GM23338 (cell line): ENCODE data around the gene NET1. TPM values are rescaled to one million over a fixed set of nuclear protein-coding genes. Genes with fewer than 3 reads are reported as not detected.

Experiments
- ATAC-seq: fragments of 200-7000 bp; cut with Tn5 transposase; 3 replicates; pipeline ENCODE4 v1.9.1; 2020
- DNase-seq: peaks from one replicate; pipeline ENCODE4 v3.0.0-alpha.2; 2015; ENCODE audit warnings: low spot score
- H2AFZ ChIP-seq: fragments of 200-600 bp; sonication (generic); 2 replicates; pipeline ENCODE4 v1.8.0; 2016; ENCODE audit warnings: antibody characterized with exemption, mild to moderate bottlenecking, moderate library complexity
- H3F3A ChIP-seq: fragments of 200-600 bp; sonication (generic); replicated peaks from 2 replicates; pipeline ENCODE4 v1.8.0; 2017; ENCODE audit warnings: antibody characterized with exemption, mixed run types, low read depth
- H3K27ac ChIP-seq: fragments of 200-600 bp; sonication (generic); 2 replicates; pipeline ENCODE4 v1.6.1; 2016; ENCODE audit warnings: low read depth
- H3K27me3 ChIP-seq: fragments of 200-600 bp; sonication (generic); 2 replicates; pipeline ENCODE4 v1.8.0; 2016; ENCODE audit warnings: mild to moderate bottlenecking, mixed run types, moderate library complexity; ENCODE audit not compliant: insufficient read depth
- H3K36me3 ChIP-seq: fragments of 200-600 bp; sonication (generic); 2 replicates; pipeline ENCODE4 v1.8.0; 2016; ENCODE audit warnings: mild to moderate bottlenecking; ENCODE audit not compliant: insufficient read depth
- H3K4me1 ChIP-seq: fragments of 200-600 bp; sonication (generic); 2 replicates; pipeline ENCODE4 v1.8.0; 2016; ENCODE audit warnings: mild to moderate bottlenecking, moderate library complexity; ENCODE audit not compliant: insufficient read depth
- H3K4me2 ChIP-seq: fragments of 200-600 bp; sonication (generic); 2 replicates; pipeline ENCODE4 v1.7.1; 2017; ENCODE audit warnings: mixed run types
- H3K4me3 ChIP-seq: fragments of 200-600 bp; sonication (generic); 2 replicates; pipeline ENCODE4 v1.6.1; 2016; ENCODE audit warnings: mixed run types
- H3K79me2 ChIP-seq: fragments of 200-600 bp; sonication (generic); replicated peaks from 2 replicates; pipeline ENCODE4 v1.8.0; 2017; ENCODE audit warnings: mild to moderate bottlenecking; ENCODE audit not compliant: insufficient read depth
- H3K9me2 ChIP-seq: fragments of 200-600 bp; sonication (generic); 2 replicates; pipeline ENCODE4 v1.8.0; 2017; ENCODE audit not compliant: insufficient read depth
- H4K20me1 ChIP-seq: fragments of 200-600 bp; sonication (generic); replicated peaks from 2 replicates; pipeline ENCODE4 v1.8.0; 2017; ENCODE audit warnings: mild to moderate bottlenecking; ENCODE audit not compliant: insufficient read depth
- H3K27ac Mint-ChIP-seq: 2 replicates; pipeline ENCODE4 v1.8.0; 2020; ENCODE audit warnings: inconsistent platforms, mild to moderate bottlenecking, moderate library complexity, mixed read lengths
- H3K27me3 Mint-ChIP-seq: 3 replicates; pipeline ENCODE4 v1.8.0; 2022; ENCODE audit warnings: low read depth, mild to moderate bottlenecking, moderate library complexity, mixed read lengths, inconsistent platforms; ENCODE audit not compliant: insufficient read depth, poor library complexity
- H3K36me3 Mint-ChIP-seq: 3 replicates; pipeline ENCODE4 v1.8.0; 2021; ENCODE audit warnings: low read depth, mild to moderate bottlenecking, inconsistent platforms, moderate library complexity, mixed read lengths
- H3K4me1 Mint-ChIP-seq: 3 replicates; pipeline ENCODE4 v1.8.0; 2020; ENCODE audit warnings: mild to moderate bottlenecking, inconsistent platforms, mixed read lengths
- H3K4me3 Mint-ChIP-seq: 3 replicates; pipeline ENCODE4 v1.8.0; 2021; ENCODE audit warnings: moderate library complexity, mild to moderate bottlenecking, inconsistent platforms, mixed read lengths
- H3K9me3 Mint-ChIP-seq: 3 replicates; pipeline ENCODE4 v1.8.0; 2020; ENCODE audit warnings: moderate library complexity, mild to moderate bottlenecking, inconsistent platforms, mixed read lengths
- CREB1 ChIP-seq: fragments of 250-450 bp; sonication (Bioruptor Pico); IDR thresholded peaks from 2 replicates; pipeline ENCODE4 v1.5.0; 2020; ENCODE audit warnings: low read depth, mild to moderate bottlenecking, moderate library complexity
- EZH2 ChIP-seq: fragments of 200-600 bp; sonication (generic); IDR thresholded peaks from one replicate; pipeline ENCODE4 v1.8.0; 2017; ENCODE audit warnings: antibody characterized with exemption, mild to moderate bottlenecking, low read depth; ENCODE audit not compliant: unreplicated experiment
- EZH2phosphoT487 ChIP-seq: fragments of 200-600 bp; sonication (generic); IDR thresholded peaks from one replicate; pipeline ENCODE4 v1.8.1; 2018; ENCODE audit warnings: antibody characterized with exemption; ENCODE audit not compliant: unreplicated experiment
- JUNB ChIP-seq: IDR thresholded peaks from one replicate; pipeline ENCODE4 v1.6.1; 2016; ENCODE audit warnings: antibody characterized with exemption; ENCODE audit not compliant: unreplicated experiment
- NANOG ChIP-seq: IDR thresholded peaks from 2 replicates; pipeline ENCODE4 v1.6.1; 2016; ENCODE audit warnings: antibody characterized with exemption, borderline replicate concordance
- POLR2AphosphoS5 ChIP-seq: IDR thresholded peaks from 2 replicates; pipeline ENCODE4 v1.6.1; 2016; ENCODE audit warnings: antibody characterized with exemption, low read depth
- STAT1 ChIP-seq: IDR thresholded peaks from one replicate; pipeline ENCODE4 v1.6.1; 2016; ENCODE audit warnings: antibody characterized with exemption; ENCODE audit not compliant: unreplicated experiment
- ZNF331 ChIP-seq: fragments of 250-450 bp; sonication (Bioruptor Pico); IDR thresholded peaks from 2 replicates; pipeline ENCODE4 v1.5.0; 2020; ENCODE audit warnings: low read depth, mild to moderate bottlenecking, moderate library complexity
- polyA plus RNA-seq: library from polyadenylated mRNA; unstranded; fragments of >200 nt; fragmentation: Nextera tagmentation; extraction: Ambion mirVana; gene quantifications from 2 replicates; pipeline ENCODE4 v1.2.1, GENCODE V29; 2016
- total RNA-seq: library from RNA; depleted of rRNA; stranded (reverse); fragments of >200 nt; shearing (Covaris generic); gene quantifications from 2 replicates; pipeline ENCODE4 v1.2.3, GENCODE V29; 2014
- TF ChIP-seq, protein P1 (sequence below), 2 experiments: fragments of 200-600 bp in 1 of 2; sonication (generic) in 1 of 2; conservative IDR thresholded peaks; 2 replicates each; pipeline versions ENCODE4 v1.5.1 to v1.6.1; 2016 to 2017; ENCODE audit warnings: antibody characterized with exemption in 2 of 2, low read depth in 2 of 2, mild to moderate bottlenecking in 2 of 2, moderate library complexity in 1 of 2
- TF ChIP-seq, protein P2 (sequence below): IDR thresholded peaks from 2 replicates; pipeline ENCODE4 v1.6.1; 2016; ENCODE audit warnings: antibody characterized with exemption

Gene NET1
- total and polyA plus RNA-seq, 2 experiments from 2014 or later: 47.9 to 93.9 TPM

DNA sequence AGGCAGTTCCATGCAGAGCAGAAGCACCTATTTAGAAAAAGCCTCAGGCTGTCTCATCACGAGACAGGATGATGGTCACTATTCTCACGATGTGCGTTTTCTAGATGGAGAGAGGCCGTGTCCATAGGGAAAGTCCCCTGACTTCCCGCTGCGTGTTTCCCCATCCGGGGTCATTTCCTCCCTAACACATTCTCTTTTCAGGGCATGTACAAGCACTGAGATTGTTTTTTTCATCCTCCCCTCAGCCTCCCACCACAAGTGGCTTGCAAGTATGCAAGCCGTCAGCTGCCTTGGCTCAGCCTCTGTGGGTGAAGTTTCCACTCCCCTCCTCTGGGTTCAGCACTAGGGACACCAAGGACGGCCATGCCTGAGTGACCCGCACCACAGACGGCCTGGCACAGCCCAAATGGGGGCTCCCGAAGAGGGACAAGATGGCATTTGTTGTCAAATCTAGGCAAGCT, 89.7 kb downstream of the NET1 start:
- no peak overlapping the region for H3K4me2 ChIP-seq
- H3K4me3 ChIP-seq: no peak overlapping the region
- H3K4me1 ChIP-seq: no peaks in the 10 kb centered on the region
- H3K9me3 Mint-ChIP-seq: no peaks in the 10 kb centered on the region
- no peaks in the 10 kb centered on the region for H3F3A ChIP-seq
- no peak overlapping the region; the same call in 1 of the 2 replicates for H2AFZ ChIP-seq
- H3K27ac Mint-ChIP-seq: no peak overlapping the region
- no peaks in the 10 kb centered on the region for H3K9me2 ChIP-seq
- no peaks in the 10 kb centered on the region for H3K79me2 ChIP-seq
- no peak for DNase-seq
- peaks cover 2% of the 10 kb centered on the region for H3K27me3 Mint-ChIP-seq
- H3K4me1 Mint-ChIP-seq: peaks cover 26% of the 10 kb centered on the region
- no peaks in the 10 kb centered on the region for H3K36me3 Mint-ChIP-seq
- H3K4me3 Mint-ChIP-seq: no peak overlapping the region
- TF ChIP-seq, protein P1, sequence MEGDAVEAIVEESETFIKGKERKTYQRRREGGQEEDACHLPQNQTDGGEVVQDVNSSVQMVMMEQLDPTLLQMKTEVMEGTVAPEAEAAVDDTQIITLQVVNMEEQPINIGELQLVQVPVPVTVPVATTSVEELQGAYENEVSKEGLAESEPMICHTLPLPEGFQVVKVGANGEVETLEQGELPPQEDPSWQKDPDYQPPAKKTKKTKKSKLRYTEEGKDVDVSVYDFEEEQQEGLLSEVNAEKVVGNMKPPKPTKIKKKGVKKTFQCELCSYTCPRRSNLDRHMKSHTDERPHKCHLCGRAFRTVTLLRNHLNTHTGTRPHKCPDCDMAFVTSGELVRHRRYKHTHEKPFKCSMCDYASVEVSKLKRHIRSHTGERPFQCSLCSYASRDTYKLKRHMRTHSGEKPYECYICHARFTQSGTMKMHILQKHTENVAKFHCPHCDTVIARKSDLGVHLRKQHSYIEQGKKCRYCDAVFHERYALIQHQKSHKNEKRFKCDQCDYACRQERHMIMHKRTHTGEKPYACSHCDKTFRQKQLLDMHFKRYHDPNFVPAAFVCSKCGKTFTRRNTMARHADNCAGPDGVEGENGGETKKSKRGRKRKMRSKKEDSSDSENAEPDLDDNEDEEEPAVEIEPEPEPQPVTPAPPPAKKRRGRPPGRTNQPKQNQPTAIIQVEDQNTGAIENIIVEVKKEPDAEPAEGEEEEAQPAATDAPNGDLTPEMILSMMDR (conservative IDR thresholded peaks at IDR 0.05; ENCODE audit: low read depth in 2 of 2): no peak
- no peaks in the 10 kb centered on the region for H4K20me1 ChIP-seq
- no peak overlapping the region for H3K27ac ChIP-seq
- H3K36me3 ChIP-seq: no peaks in the 10 kb centered on the region
- H3K27me3 ChIP-seq: no peaks in the 10 kb centered on the region
- ATAC-seq: no peak

DNA sequence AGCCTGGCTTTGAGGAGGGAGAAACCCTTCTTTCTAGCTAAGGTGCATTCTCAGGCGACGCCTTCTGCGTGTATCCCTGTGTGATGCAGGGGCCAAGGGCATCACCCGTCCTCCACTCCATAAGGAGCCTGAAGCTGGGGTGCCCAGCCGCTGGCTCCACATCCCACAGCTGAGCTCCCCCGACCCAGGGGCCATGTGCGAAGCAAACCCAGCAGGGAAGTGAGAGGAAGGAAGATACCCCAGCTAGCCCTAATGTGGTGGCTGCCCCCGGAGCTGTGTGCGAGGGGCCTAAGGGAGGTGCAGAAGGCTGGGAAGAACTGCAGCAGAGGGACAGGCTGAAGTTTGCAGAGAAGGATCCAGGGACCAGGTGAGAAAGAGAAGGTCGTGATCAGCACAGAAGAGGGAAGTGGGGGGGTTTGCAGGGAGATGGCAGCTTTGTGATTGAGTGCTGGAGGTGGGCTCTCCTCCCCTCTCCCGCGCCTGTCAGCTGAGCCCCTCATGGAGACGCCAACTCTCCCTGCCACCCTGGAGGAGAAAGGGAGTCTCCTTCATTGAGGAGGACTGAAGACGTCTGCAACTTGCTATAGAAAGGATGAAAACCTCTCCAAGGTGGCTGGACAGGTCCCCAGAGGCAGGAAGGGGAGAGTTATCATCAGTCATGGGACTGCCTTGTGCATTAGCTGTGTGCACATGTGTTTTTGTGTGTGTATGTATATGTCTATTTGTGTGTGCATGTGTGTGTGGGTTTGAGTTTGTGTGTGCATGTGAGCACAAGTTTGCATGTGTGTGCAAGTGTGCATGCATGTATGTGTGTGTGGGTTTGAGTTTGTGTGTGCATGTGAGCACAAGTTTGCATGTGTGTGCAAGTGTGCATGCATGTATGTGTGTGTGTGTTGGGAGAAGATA, 90.5 kb downstream of the NET1 start:
- Histone ChIP-seq H4K20me1 (no peaks in the 10 kb centered on the region), H3K4me3 (no peak overlapping the region), H3K36me3 (no peaks in the 10 kb centered on the region), H2AFZ (no peak overlapping the region), H3K27ac (no peak overlapping the region), H3K9me2 (no peaks in the 10 kb centered on the region), H3K27me3 (no peaks in the 10 kb centered on the region), H3F3A (no peaks in the 10 kb centered on the region), H3K4me1 (no peaks in the 10 kb centered on the region), H3K79me2 (no peaks in the 10 kb centered on the region), H3K4me2 (no peak overlapping the region)
- ATAC-seq (no peak), DNase-seq (no peak)
- H3K4me1 Mint-ChIP-seq: peaks cover 26% of the 10 kb centered on the region
- no peak overlapping the region for H3K4me3 Mint-ChIP-seq
- no peaks in the 10 kb centered on the region for H3K9me3 Mint-ChIP-seq
- H3K36me3 Mint-ChIP-seq: no peaks in the 10 kb centered on the region
- peaks cover 2% of the 10 kb centered on the region for H3K27me3 Mint-ChIP-seq
- H3K27ac Mint-ChIP-seq: no peak overlapping the region; the same call in 1 of the 2 replicates
- TF ChIP-seq POLR2AphosphoS5: no peak
- TF ChIP-seq, protein P2, sequence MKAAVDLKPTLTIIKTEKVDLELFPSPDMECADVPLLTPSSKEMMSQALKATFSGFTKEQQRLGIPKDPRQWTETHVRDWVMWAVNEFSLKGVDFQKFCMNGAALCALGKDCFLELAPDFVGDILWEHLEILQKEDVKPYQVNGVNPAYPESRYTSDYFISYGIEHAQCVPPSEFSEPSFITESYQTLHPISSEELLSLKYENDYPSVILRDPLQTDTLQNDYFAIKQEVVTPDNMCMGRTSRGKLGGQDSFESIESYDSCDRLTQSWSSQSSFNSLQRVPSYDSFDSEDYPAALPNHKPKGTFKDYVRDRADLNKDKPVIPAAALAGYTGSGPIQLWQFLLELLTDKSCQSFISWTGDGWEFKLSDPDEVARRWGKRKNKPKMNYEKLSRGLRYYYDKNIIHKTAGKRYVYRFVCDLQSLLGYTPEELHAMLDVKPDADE: no peak
- TF ChIP-seq STAT1: no peak
- TF ChIP-seq ZNF331 (CRISPR knock-in tag): no peak
- TF ChIP-seq EZH2phosphoT487: no peak
- TF ChIP-seq NANOG: no peak
- no peak for TF ChIP-seq CREB1 (CRISPR knock-in tag)
- TF ChIP-seq, protein P1 (conservative IDR thresholded peaks at IDR 0.05; ENCODE audit: low read depth in 2 of 2): no peak
- TF ChIP-seq EZH2: no peak
- no peak for TF ChIP-seq JUNB
